ENCODE results near the gene ZCCHC18. TPM values are rescaled to one million over a fixed set of nuclear protein-coding genes. Genes with fewer than 3 reads are reported as not detected.

The ZCCHC18 gene
- total RNA-seq, 1 donor from 2014 or later: 12.1 TPM

DNA sequence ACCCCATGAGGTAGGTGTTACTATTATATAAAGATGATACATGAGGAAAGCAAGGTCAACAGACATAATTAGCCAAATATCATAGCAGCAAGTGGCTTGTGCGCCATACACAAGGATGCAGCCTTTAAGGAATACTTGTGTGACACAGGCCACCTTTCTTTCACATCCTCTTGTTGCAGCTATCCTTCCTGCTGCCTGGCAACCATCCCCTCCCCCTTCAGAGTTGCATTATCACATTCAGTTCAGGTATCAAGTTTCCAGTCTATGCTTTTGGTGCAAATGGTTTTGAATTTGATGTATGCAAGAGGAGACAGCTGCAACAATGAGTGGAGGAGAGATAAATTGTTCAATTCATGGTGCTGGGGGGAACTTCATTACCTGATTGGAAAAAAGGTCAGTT, 6.4 kb downstream of the ZCCHC18 start:
- Mint-ChIP-seq H3K36me3 (ENCODE audit: unreplicated experiment) (no peaks in the 10 kb centered on the region), H3K27ac (ENCODE audit: unreplicated experiment) (no peak overlapping the region), H3K27me3 (ENCODE audit: unreplicated experiment) (no peaks in the 10 kb centered on the region), H3K4me3 (ENCODE audit: unreplicated experiment) (peak overlapping the region; percentile 10), H3K4me1 (ENCODE audit: low read depth, unreplicated experiment) (no peaks in the 10 kb centered on the region), H3K9me3 (ENCODE audit: unreplicated experiment) (no peaks in the 10 kb centered on the region)
- no peak for DNase-seq
- TF ChIP-seq, protein P1, sequence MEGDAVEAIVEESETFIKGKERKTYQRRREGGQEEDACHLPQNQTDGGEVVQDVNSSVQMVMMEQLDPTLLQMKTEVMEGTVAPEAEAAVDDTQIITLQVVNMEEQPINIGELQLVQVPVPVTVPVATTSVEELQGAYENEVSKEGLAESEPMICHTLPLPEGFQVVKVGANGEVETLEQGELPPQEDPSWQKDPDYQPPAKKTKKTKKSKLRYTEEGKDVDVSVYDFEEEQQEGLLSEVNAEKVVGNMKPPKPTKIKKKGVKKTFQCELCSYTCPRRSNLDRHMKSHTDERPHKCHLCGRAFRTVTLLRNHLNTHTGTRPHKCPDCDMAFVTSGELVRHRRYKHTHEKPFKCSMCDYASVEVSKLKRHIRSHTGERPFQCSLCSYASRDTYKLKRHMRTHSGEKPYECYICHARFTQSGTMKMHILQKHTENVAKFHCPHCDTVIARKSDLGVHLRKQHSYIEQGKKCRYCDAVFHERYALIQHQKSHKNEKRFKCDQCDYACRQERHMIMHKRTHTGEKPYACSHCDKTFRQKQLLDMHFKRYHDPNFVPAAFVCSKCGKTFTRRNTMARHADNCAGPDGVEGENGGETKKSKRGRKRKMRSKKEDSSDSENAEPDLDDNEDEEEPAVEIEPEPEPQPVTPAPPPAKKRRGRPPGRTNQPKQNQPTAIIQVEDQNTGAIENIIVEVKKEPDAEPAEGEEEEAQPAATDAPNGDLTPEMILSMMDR (IDR thresholded peaks at IDR 0.05; ENCODE audit: partially characterized antibody, unreplicated experiment): no peak

DNA sequence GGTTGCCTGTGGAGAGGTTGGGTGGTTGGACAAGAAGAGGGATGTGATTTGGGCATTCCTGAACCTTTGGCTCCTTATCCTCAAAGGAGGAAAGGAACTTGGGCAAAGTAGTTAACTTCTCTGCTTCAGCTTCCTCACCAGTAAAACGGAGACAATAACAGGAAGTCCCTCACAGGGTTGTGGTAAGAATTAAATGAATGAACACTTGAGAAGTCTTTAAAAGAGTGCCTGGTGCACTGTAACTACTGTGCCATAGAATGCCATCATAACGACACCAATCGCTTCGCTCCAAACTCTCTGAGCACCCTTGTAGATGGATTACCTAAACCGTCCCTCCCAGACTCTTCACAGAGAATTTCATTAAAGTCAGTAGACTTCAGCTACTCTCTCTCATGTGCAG, 10.5 kb downstream of the ZCCHC18 start:
- TF ChIP-seq, protein P1 (IDR thresholded peaks at IDR 0.05; ENCODE audit: partially characterized antibody, unreplicated experiment): no peak
- DNase-seq: no peak
- Mint-ChIP-seq H3K4me1 (ENCODE audit: low read depth, unreplicated experiment) (no peaks in the 10 kb centered on the region), H3K4me3 (ENCODE audit: unreplicated experiment) (no peak overlapping the region), H3K27ac (ENCODE audit: unreplicated experiment) (no peak overlapping the region), H3K27me3 (ENCODE audit: unreplicated experiment) (no peaks in the 10 kb centered on the region), H3K9me3 (ENCODE audit: unreplicated experiment) (no peaks in the 10 kb centered on the region), H3K36me3 (ENCODE audit: unreplicated experiment) (no peaks in the 10 kb centered on the region)

DNA sequence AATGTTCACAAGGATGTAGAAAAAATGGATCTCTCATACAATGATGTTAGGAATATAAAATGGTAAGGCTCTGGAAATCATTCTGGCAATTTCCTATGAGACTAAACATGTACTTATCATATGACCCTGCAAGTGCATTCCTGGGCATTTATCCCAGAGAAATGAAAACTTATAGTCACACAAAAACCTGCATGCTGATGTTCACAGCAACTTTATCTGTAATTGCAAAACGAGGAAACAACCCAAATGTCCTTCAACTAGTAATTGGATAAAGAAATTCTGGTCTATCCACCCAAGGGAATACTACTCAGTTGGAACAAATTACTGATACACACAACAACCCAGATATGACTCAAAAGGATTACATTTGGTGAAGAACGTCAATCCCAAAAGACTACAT, 14.5 kb downstream of the ZCCHC18 start:
- no peaks in the 10 kb centered on the region for H3K27me3 Mint-ChIP-seq (ENCODE audit: unreplicated experiment)
- H3K27ac Mint-ChIP-seq (ENCODE audit: unreplicated experiment): no peak overlapping the region
- no peaks in the 10 kb centered on the region for H3K36me3 Mint-ChIP-seq (ENCODE audit: unreplicated experiment)
- H3K9me3 Mint-ChIP-seq (ENCODE audit: unreplicated experiment): no peaks in the 10 kb centered on the region
- H3K4me3 Mint-ChIP-seq (ENCODE audit: unreplicated experiment): no peak overlapping the region
- H3K4me1 Mint-ChIP-seq (ENCODE audit: low read depth, unreplicated experiment): no peaks in the 10 kb centered on the region
- DNase-seq: no peak
- TF ChIP-seq, protein P1 (IDR thresholded peaks at IDR 0.05; ENCODE audit: partially characterized antibody, unreplicated experiment): no peak

DNA sequence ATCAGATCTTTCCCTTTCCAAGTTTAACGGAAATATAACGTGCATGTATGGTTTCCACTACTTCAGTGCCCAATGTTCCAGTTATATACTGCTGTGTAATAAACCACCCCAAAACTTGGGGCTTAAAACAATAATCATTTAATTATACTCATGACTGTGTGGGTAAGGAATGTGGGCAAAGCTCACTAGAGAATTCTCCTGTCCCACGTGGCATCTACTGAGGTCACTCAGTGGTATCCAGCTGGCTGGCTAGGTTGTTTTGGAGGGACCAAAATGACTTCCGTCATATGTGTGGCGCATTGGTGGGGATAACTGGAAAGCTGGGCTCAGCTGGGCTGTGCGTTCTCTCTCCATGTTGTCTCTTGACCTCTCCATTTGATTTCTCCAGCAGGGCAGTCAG, 18.5 kb downstream of the ZCCHC18 start:
- Mint-ChIP-seq H3K36me3 (ENCODE audit: unreplicated experiment) (no peaks in the 10 kb centered on the region), H3K4me1 (ENCODE audit: low read depth, unreplicated experiment) (no peaks in the 10 kb centered on the region), H3K9me3 (ENCODE audit: unreplicated experiment) (no peaks in the 10 kb centered on the region), H3K27me3 (ENCODE audit: unreplicated experiment) (peaks cover 2% of the 10 kb centered on the region), H3K4me3 (ENCODE audit: unreplicated experiment) (no peak overlapping the region), H3K27ac (ENCODE audit: unreplicated experiment) (no peak overlapping the region)
- TF ChIP-seq, protein P1 (IDR thresholded peaks at IDR 0.05; ENCODE audit: partially characterized antibody, unreplicated experiment): no peak
- no peak for DNase-seq

DNA sequence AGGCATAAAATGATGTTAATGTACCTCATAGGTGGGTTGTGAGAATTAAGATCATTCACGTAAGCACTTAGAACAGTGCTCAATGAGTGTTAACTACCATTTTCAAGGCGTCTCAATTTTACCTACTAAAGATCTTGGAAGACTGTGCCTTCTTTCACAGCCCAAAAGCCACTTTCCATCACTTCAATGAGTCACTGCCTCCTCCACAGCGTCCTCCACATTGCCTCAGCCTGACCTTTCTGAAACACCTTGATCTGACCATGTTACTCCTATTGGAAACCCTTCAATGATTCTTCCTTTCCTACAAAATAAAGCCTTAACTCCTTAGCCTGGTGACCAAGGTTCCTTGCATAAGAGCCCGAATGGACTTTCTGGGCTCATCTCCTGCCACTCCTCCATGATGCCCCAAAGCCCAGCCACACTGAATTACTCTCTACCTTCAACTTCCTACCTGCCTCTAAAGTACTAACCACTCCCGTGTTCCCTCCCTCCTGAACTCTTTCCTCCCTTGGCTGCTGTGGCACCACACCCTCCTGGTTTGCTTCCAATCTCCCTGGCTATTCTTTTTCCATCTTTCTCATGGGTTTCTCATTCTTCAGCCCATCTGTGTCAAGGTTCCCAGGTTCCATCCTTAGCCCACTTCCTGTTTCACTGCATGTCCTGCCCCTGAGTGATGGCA, 22.4 kb downstream of the ZCCHC18 start:
- no peak overlapping the region for H3K4me3 Mint-ChIP-seq (ENCODE audit: unreplicated experiment)
- no peaks in the 10 kb centered on the region for H3K36me3 Mint-ChIP-seq (ENCODE audit: unreplicated experiment)
- no peak for DNase-seq
- H3K4me1 Mint-ChIP-seq (ENCODE audit: low read depth, unreplicated experiment): no peaks in the 10 kb centered on the region
- H3K27me3 Mint-ChIP-seq (ENCODE audit: unreplicated experiment): peaks cover 2% of the 10 kb centered on the region
- no peaks in the 10 kb centered on the region for H3K9me3 Mint-ChIP-seq (ENCODE audit: unreplicated experiment)
- TF ChIP-seq, protein P1 (IDR thresholded peaks at IDR 0.05; ENCODE audit: partially characterized antibody, unreplicated experiment): no peak
- H3K27ac Mint-ChIP-seq (ENCODE audit: unreplicated experiment): no peak overlapping the region

Measured in glutamatergic neuron (in vitro differentiated cells).